ENCODE data around the gene IL16. TPM values are rescaled to one million over a fixed set of nuclear protein-coding genes. Genes with fewer than 3 reads are reported as not detected.

Gene IL16
- total and polyA plus RNA-seq, 2 donors (not counting 1 experiment from before 2014, with no cell fraction given): 181 to 287 TPM

DNA sequence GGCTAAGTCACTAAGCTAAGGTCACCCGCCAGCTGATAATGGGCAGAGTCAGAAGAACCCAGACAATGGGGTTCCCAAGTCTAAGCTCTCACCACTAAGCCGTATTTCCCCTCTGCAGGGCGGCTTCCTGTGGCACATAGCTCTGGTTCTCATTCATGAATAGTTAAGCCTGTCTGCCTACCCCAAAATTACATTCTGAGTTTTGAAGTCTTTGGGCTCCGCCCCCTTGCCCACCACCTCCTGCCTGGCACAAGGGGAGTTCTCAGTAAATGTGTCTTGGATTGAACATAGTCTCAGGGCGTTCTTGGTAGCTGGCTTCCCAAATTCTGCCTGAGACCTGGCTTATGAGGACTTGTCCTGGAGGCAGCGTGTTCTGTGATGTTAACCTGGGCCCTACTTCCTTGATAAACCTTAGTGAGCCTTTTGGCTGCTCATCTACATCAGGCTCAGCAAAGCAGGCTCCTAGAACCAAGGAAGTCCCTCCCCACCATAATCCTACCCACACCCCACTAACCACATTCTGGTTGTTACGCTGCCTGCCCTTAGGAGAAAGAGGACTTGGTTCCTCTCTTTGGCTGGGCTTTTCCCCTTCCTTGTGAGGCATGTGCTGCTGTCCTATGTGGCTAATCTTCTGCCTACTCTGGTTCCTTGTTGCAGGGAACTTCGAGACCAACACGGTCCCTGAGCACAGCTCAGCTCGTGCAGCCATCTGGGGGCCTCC, 72.4 kb downstream of the IL16 start:
- H3K9ac ChIP-seq (ENCODE audit: low read length): no peak overlapping the region
- peaks cover 14 to 20% of the 10 kb centered on the region in 2 donors for H3K4me1 ChIP-seq (ENCODE audit: control insufficient read depth in 2 of 2, insufficient read depth in 2 of 2, low read length in 2 of 2)
- no peak overlapping the region for H3K27ac ChIP-seq (ENCODE audit: low read length in 2 of 2)
- TF ChIP-seq, protein P1, sequence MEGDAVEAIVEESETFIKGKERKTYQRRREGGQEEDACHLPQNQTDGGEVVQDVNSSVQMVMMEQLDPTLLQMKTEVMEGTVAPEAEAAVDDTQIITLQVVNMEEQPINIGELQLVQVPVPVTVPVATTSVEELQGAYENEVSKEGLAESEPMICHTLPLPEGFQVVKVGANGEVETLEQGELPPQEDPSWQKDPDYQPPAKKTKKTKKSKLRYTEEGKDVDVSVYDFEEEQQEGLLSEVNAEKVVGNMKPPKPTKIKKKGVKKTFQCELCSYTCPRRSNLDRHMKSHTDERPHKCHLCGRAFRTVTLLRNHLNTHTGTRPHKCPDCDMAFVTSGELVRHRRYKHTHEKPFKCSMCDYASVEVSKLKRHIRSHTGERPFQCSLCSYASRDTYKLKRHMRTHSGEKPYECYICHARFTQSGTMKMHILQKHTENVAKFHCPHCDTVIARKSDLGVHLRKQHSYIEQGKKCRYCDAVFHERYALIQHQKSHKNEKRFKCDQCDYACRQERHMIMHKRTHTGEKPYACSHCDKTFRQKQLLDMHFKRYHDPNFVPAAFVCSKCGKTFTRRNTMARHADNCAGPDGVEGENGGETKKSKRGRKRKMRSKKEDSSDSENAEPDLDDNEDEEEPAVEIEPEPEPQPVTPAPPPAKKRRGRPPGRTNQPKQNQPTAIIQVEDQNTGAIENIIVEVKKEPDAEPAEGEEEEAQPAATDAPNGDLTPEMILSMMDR (IDR thresholded peaks at IDR 0.05): no peak
- TF ChIP-seq EZH2 (IDR thresholded peaks at IDR 0.05; ENCODE audit: borderline replicate concordance, insufficient read depth, low read depth, low read length, poor library complexity, severe bottlenecking): no peak
- DNase-seq (no peak), ATAC-seq (ENCODE audit: low read depth) (no peak)
- no peaks in the 10 kb centered on the region for H3K27me3 ChIP-seq (replicated peaks in 1 of 4; ENCODE audit: control extremely low read depth in 1 of 4, control insufficient read depth in 3 of 4, insufficient read depth in 4 of 4, low read length in 3 of 4)
- H3K4me3 Mint-ChIP-seq: no peak overlapping the region
- 77% methylated on average over 10 of the region's 10 CpGs for WGBS (ENCODE audit: insufficient coverage)
- no peaks in the 10 kb centered on the region for H3K79me2 ChIP-seq (ENCODE audit: control insufficient read depth, insufficient read depth, low read length)
- H3K9me3 Mint-ChIP-seq (ENCODE audit: insufficient read depth): no peaks in the 10 kb centered on the region
- no peak overlapping the region for H3K4me2 ChIP-seq (replicated peaks; ENCODE audit: low read depth, low read length, poor library complexity, severe bottlenecking)
- H3K36me3 ChIP-seq (replicated peaks in 1 of 2; ENCODE audit: control extremely low read depth in 1 of 2, control insufficient read depth in 1 of 2, extremely low read depth in 1 of 2, insufficient read depth in 2 of 2, low read length in 1 of 2): no peaks in the 10 kb centered on the region
- POLR2A ChIA-PET: interaction anchor here (0.6 kb wide), 1 partner anchor 8 kb away, joined by 4 read pairs; no protein-coding TSS in a partner anchor
- H3K27me3 Mint-ChIP-seq: no peaks in the 10 kb centered on the region
- H3K4me1 Mint-ChIP-seq: peaks cover 21% of the 10 kb centered on the region
- CTCF ChIA-PET: interaction anchor here (0.6 to 9.0 kb wide), 12 partner anchors 8 to 1335 kb away, joined by 3 to 164 read pairs (median 4); partner anchors contain the start of genes STARD5 and TLNRD1
- H2AFZ ChIP-seq (ENCODE audit: insufficient read depth, low read depth, low read length, poor library complexity, severe bottlenecking): no peak overlapping the region
- no peaks in the 10 kb centered on the region for H4K20me1 ChIP-seq (ENCODE audit: control insufficient read depth, insufficient read depth, low read length, poor library complexity, severe bottlenecking)
- intact Hi-C loops (cut with micrococcal nuclease): no loop called here
- no peak overlapping the region for H3K4me3 ChIP-seq (ENCODE audit: control extremely low read depth in 1 of 5, extremely low read depth in 1 of 5, insufficient read depth in 1 of 5, low read depth in 2 of 5, low read length in 4 of 5)
- H3K27ac Mint-ChIP-seq: no peak overlapping the region
- no peaks in the 10 kb centered on the region for H3K9me3 ChIP-seq (ENCODE audit: control extremely low read depth in 1 of 3, control insufficient read depth in 2 of 3, insufficient read depth in 1 of 3, low read length in 2 of 3)

DNA sequence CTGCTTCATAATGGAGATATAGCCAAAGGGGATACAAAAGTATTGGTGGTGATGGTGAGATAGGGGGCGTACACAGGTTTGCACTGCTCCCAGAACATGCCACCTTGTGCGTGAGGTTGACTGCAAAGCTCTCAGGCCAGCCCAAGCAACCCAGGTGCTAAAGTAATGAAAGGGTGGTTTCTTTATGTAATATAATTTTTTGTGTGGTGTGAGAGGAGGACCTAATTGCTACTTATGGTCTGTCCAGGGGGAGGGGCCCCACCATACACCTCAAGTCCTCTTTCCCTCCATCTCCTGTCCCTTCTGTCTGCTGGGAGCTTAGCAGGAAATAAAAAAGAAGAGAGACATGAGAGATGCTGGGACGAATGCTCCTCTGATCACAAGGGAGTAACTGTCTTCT, 73.5 kb downstream of the IL16 start:
- H3K27ac Mint-ChIP-seq: no peak overlapping the region

More for the DNA sequence above, 73.5 kb downstream of the IL16 start:
- DNase-seq (no peak), ATAC-seq (ENCODE audit: low read depth) (no peak)
- peaks cover 12 to 17% of the 10 kb centered on the region in 2 donors for H3K4me1 ChIP-seq (ENCODE audit: control insufficient read depth in 2 of 2, insufficient read depth in 2 of 2, low read length in 2 of 2)
- H3K9me3 ChIP-seq (ENCODE audit: control extremely low read depth in 1 of 3, control insufficient read depth in 2 of 3, insufficient read depth in 1 of 3, low read length in 2 of 3): no peaks in the 10 kb centered on the region
- H3K9me3 Mint-ChIP-seq (ENCODE audit: insufficient read depth): no peaks in the 10 kb centered on the region
- no peak overlapping the region for H3K4me2 ChIP-seq (replicated peaks; ENCODE audit: low read depth, low read length, poor library complexity, severe bottlenecking)
- H3K4me1 Mint-ChIP-seq: peaks cover 22% of the 10 kb centered on the region
- ChIA-PET CTCF (interaction anchor here (0.6 to 9.0 kb wide), 5 partner anchors 9 to 479 kb away, joined by 3 to 164 read pairs (median 19); no protein-coding TSS in a partner anchor), POLR2A (interaction anchor here (0.9 kb wide), 1 partner anchor 42 kb away, joined by 3 read pairs; no protein-coding TSS in a partner anchor)
- no peaks in the 10 kb centered on the region for H4K20me1 ChIP-seq (ENCODE audit: control insufficient read depth, insufficient read depth, low read length, poor library complexity, severe bottlenecking)
- H3K4me3 ChIP-seq (ENCODE audit: control extremely low read depth in 1 of 5, extremely low read depth in 1 of 5, insufficient read depth in 1 of 5, low read depth in 2 of 5, low read length in 4 of 5): no peak overlapping the region
- no peaks in the 10 kb centered on the region for H3K36me3 ChIP-seq (replicated peaks in 1 of 2; ENCODE audit: control extremely low read depth in 1 of 2, control insufficient read depth in 1 of 2, extremely low read depth in 1 of 2, insufficient read depth in 2 of 2, low read length in 1 of 2)
- WGBS (ENCODE audit: insufficient coverage): 100% methylated on average over 1 of the region's 3 CpGs
- H3K27ac ChIP-seq (ENCODE audit: low read length in 2 of 2): no peak overlapping the region
- no peak overlapping the region for H3K9ac ChIP-seq (ENCODE audit: low read length)
- H3K4me3 Mint-ChIP-seq: no peak overlapping the region
- intact Hi-C loops (cut with micrococcal nuclease): no loop called here
- no peaks in the 10 kb centered on the region for H3K27me3 ChIP-seq (replicated peaks in 1 of 4; ENCODE audit: control extremely low read depth in 1 of 4, control insufficient read depth in 3 of 4, insufficient read depth in 4 of 4, low read length in 3 of 4)
- no peaks in the 10 kb centered on the region for H3K79me2 ChIP-seq (ENCODE audit: control insufficient read depth, insufficient read depth, low read length)
- no peak overlapping the region for H2AFZ ChIP-seq (ENCODE audit: insufficient read depth, low read depth, low read length, poor library complexity, severe bottlenecking)
- H3K27me3 Mint-ChIP-seq: no peaks in the 10 kb centered on the region
- TF ChIP-seq, protein P1 (IDR thresholded peaks at IDR 0.05): no peak
- no peak for TF ChIP-seq EZH2 (IDR thresholded peaks at IDR 0.05; ENCODE audit: borderline replicate concordance, insufficient read depth, low read depth, low read length, poor library complexity, severe bottlenecking)
